ENCODE measurements around the gene LRMDA.

LRMDA gene

DNA sequence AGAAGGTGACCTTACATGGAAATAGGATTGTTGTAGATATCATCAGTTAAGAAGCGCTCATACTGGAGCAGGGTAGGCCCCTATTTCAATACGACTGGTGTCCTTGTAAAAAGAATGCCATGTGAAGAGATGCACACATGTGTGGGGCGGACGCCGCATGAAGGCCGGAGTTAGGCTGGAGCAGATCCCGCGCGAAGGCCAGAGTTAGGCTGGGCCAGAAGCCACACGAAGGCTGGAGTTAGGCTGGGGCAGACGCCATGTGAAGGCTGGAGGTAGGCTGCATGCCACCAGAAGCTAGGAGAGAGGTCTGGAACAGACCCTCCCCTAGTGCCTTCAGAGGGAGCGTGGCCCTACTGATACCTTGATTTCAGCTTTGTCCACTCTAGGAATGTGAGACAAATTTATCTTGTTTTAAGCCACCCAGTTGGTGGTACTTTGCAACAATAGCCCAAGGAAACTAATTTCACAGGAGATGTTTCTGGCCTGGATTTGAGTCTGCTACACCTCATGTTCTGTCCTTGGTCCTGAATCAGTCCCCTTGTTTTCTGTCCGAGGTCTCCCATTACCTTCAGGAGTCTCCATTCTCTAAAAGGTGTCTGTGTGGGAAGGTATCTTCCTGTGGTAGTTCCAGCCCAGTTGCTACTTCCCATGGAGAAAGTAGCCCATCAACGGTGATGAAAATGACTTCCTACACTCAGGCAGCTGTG is 585.8 kb downstream of the LRMDA start:
- Histone ChIP-seq H3K9ac (ENCODE audit: low read depth, low read length) (no peak overlapping the region), H3K4me1 (ENCODE audit: insufficient read depth, low read length) (peaks cover 7% of the 10 kb centered on the region), H3K9me3 (ENCODE audit: insufficient read depth, low read depth, low read length) (no peaks in the 10 kb centered on the region), H3K27ac (ENCODE audit: low read depth, low read length) (no peak overlapping the region), H3K36me3 (ENCODE audit: insufficient read depth, low read length) (no peaks in the 10 kb centered on the region), H3K4me3 (ENCODE audit: low read length) (no peak overlapping the region), H3K27me3 (ENCODE audit: insufficient read depth, low read length) (no peaks in the 10 kb centered on the region)
- WGBS: 90% methylated on average over 14 of the region's 14 CpGs

DNA sequence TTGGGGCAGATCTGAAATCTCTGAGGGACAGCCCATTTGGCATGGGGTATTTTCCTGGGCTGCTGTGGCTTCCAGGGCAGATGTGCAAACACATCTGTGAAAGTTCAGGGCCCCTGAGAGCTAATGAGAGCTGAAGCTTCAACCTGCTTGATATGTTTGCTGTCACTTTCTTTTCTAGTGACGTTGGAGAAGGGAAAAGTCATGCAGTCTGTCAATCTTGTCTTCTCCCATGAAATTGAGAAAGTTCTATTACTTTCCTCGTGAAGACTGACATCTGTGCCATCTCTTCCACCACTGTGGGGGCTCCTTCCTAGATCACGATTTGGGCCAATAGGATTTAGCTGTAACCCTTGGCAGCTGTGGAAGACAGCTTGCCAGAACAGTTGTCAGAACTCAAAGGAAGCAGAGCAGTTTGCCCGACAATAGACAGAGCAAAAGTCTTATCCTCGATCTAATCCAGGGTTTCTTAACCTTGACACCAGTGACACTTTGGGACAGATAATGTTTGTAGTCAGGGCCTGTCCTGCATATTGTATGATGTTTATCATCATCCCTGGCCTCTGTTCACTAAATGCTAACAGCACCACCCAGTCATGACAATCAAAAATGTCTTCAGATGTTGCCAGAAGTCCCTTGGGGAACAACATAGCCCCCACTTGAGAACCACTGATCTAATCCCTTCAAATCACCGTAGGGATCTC is 586.5 kb downstream of the LRMDA start:
- no peak overlapping the region for H3K9ac ChIP-seq (ENCODE audit: low read depth, low read length)
- H3K4me3 ChIP-seq (ENCODE audit: low read length): no peak overlapping the region
- H3K27ac ChIP-seq (ENCODE audit: low read depth, low read length): no peak overlapping the region
- WGBS: 93% methylated on average over 6 of the region's 6 CpGs
- no peaks in the 10 kb centered on the region for H3K36me3 ChIP-seq (ENCODE audit: insufficient read depth, low read length)
- no peaks in the 10 kb centered on the region for H3K27me3 ChIP-seq (ENCODE audit: insufficient read depth, low read length)
- H3K4me1 ChIP-seq (ENCODE audit: insufficient read depth, low read length): peaks cover 6% of the 10 kb centered on the region
- H3K9me3 ChIP-seq (ENCODE audit: insufficient read depth, low read depth, low read length): no peaks in the 10 kb centered on the region

DNA sequence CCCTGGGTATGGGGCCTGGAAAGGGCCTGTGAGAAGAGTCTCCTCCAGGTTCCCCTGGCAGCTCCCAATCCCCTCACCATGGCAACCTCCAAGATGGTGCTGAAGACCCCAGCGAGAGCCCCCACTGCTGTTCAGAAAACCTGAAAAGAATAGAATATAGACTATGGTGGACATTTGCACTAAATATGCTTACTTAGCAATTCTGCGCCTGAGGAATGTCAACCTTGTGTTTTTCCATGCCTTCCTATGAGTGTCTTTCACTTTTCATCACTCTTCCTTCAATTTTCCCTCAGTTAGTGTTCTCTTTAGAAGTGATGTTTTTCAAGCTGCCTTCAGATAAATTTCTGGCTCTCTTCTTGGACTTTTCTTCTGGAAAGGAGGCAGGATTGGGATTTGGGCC is 589.2 kb downstream of the LRMDA start:
- Histone ChIP-seq H3K27ac (ENCODE audit: low read depth, low read length) (no peak overlapping the region), H3K4me3 (ENCODE audit: low read length) (no peak overlapping the region), H3K9ac (ENCODE audit: low read depth, low read length) (no peak overlapping the region), H3K4me1 (ENCODE audit: insufficient read depth, low read length) (no peaks in the 10 kb centered on the region), H3K36me3 (ENCODE audit: insufficient read depth, low read length) (no peaks in the 10 kb centered on the region), H3K27me3 (ENCODE audit: insufficient read depth, low read length) (no peaks in the 10 kb centered on the region), H3K9me3 (ENCODE audit: insufficient read depth, low read depth, low read length) (no peaks in the 10 kb centered on the region)
- 80% methylated on average over 2 of the region's 2 CpGs for WGBS

DNA sequence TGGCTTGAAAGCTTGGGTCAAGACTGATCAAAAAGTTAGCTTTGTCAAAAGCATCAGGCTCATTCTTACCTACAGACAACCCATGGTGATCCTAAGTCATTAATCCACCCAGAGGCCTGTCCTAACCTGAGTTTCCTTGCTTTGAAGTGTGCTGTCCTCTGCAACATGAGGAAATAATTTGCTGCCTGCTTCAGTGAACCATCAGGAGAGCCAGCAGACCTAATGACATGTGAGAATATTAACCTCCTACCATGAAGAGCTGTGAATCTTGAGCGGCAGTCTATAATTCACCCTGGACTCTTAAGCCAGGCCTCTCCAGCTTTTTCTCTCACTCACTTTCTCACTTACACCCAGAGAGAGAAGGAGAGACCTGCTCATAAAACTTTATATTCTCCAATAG is 590.0 kb downstream of the LRMDA start:
- no peak overlapping the region for H3K27ac ChIP-seq (ENCODE audit: low read depth, low read length)
- H3K9ac ChIP-seq (ENCODE audit: low read depth, low read length): no peak overlapping the region
- H3K4me3 ChIP-seq (ENCODE audit: low read length): no peak overlapping the region
- H3K4me1 ChIP-seq (ENCODE audit: insufficient read depth, low read length): no peaks in the 10 kb centered on the region
- no peaks in the 10 kb centered on the region for H3K36me3 ChIP-seq (ENCODE audit: insufficient read depth, low read length)
- 100% methylated on average over 1 of the region's 1 CpG for WGBS
- H3K27me3 ChIP-seq (ENCODE audit: insufficient read depth, low read length): no peaks in the 10 kb centered on the region
- no peaks in the 10 kb centered on the region for H3K9me3 ChIP-seq (ENCODE audit: insufficient read depth, low read depth, low read length)

DNA sequence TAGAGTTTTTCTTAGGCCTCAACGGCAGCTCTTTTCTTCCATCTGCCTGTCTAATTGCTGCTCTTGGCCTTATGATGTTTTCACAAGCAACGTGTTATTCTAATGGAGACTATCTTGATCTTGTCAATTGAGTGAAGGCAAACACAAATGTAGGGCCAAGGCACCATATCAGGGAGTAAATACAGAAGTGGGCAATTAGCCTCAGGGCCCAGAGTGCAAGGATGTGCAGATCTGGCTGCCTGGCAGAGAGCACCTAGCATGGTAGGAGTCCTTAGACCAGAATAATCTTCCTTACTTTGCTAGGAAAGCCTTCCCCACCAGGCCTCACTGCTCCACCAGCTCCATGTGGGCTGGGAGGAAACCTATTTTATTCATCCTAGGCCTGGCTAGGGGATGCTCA is 590.9 kb downstream of the LRMDA start:
- Histone ChIP-seq H3K9me3 (ENCODE audit: insufficient read depth, low read depth, low read length) (no peaks in the 10 kb centered on the region), H3K4me1 (ENCODE audit: insufficient read depth, low read length) (no peaks in the 10 kb centered on the region), H3K36me3 (ENCODE audit: insufficient read depth, low read length) (no peaks in the 10 kb centered on the region), H3K9ac (ENCODE audit: low read depth, low read length) (no peak overlapping the region), H3K4me3 (ENCODE audit: low read length) (no peak overlapping the region), H3K27ac (ENCODE audit: low read depth, low read length) (no peak overlapping the region), H3K27me3 (ENCODE audit: insufficient read depth, low read length) (no peaks in the 10 kb centered on the region)
- WGBS: 94% methylated on average over 2 of the region's 2 CpGs

DNA sequence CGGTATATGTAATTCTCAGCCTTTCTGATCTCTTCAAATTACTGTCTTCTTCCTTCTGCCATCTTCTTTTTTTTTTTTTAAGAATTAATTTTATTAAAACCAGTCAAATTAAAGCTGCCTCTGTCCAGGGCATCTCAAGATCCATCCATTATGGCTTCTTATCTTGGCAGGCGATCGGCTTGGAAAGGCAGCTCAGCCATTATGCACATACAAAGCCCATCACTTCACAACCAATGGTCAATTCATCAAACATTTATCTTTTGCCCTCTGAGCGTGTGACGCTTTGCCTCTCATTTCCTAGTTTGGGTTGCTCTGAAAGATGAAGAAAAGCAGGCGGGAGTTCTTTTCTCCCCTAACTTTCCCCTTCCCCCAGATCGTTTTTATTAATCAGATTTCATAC is 591.6 kb downstream of the LRMDA start:
- WGBS: 90% methylated on average over 7 of the region's 7 CpGs
- Histone ChIP-seq H3K4me3 (ENCODE audit: low read length) (no peak overlapping the region), H3K27me3 (ENCODE audit: insufficient read depth, low read length) (no peaks in the 10 kb centered on the region), H3K4me1 (ENCODE audit: insufficient read depth, low read length) (no peaks in the 10 kb centered on the region), H3K27ac (ENCODE audit: low read depth, low read length) (no peak overlapping the region), H3K9ac (ENCODE audit: low read depth, low read length) (no peak overlapping the region), H3K9me3 (ENCODE audit: insufficient read depth, low read depth, low read length) (no peaks in the 10 kb centered on the region), H3K36me3 (ENCODE audit: insufficient read depth, low read length) (no peaks in the 10 kb centered on the region)

DNA sequence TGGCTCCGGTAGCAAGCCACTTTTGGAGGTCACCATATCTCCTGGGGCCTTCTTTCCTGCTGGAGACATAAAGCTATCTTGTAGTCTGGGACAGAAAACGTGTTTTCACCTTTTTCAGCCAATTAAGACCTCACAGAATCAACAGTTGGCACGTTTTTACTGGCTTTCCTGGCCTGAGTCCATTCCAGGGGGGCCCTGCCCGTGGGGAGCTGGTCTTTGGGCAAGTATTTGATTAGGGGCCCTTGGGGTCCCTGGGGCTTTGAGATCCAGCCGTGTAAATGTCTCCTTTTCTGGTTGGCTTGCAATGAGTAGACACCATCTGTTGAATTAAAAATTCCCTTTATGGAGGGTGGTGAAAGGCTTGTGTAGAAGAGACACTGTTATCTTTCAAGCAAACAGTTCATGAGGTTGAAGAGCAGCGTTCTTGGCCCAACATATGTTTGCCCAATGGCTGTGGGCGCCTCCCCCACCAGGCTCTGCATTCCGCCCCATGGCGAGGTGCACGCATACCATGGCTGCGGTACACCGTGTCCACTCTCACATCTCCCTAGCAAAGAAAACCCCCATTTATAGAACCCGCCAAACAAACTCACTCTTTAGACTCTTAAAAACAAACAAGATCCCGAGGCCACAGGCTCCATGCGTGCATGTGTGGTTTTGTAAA is 593.2 kb downstream of the LRMDA start:
- Histone ChIP-seq H3K27me3 (ENCODE audit: insufficient read depth, low read length) (no peaks in the 10 kb centered on the region), H3K9ac (ENCODE audit: low read depth, low read length) (no peak overlapping the region), H3K9me3 (ENCODE audit: insufficient read depth, low read depth, low read length) (no peaks in the 10 kb centered on the region), H3K4me3 (ENCODE audit: low read length) (no peak overlapping the region), H3K36me3 (ENCODE audit: insufficient read depth, low read length) (no peaks in the 10 kb centered on the region), H3K27ac (ENCODE audit: low read depth, low read length) (no peak overlapping the region), H3K4me1 (ENCODE audit: insufficient read depth, low read length) (no peaks in the 10 kb centered on the region)
- WGBS: 88% methylated on average over 15 of the region's 15 CpGs

DNA sequence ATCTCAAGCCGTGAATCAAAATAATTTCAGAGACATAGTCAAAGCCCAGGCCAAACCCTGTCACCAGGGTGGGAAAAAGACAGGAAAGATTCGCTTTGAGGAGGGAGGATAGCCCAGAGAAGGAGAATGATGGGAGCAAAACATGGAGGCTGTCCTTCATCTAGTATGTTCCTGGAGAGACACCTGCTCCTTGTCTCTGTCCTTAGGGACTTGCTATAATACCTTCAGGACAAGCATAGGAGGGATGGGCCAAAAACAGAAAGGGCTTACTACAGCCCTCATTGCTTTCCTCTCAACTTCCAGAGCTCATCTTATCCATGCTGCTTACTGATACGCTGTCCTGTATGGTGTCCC is 593.7 kb downstream of the LRMDA start:
- WGBS: 93% methylated on average over 3 of the region's 3 CpGs
- H3K27me3 ChIP-seq (ENCODE audit: insufficient read depth, low read length): no peaks in the 10 kb centered on the region
- H3K9me3 ChIP-seq (ENCODE audit: insufficient read depth, low read depth, low read length): no peaks in the 10 kb centered on the region
- H3K4me1 ChIP-seq (ENCODE audit: insufficient read depth, low read length): no peaks in the 10 kb centered on the region
- H3K36me3 ChIP-seq (ENCODE audit: insufficient read depth, low read length): no peaks in the 10 kb centered on the region
- H3K27ac ChIP-seq (ENCODE audit: low read depth, low read length): no peak overlapping the region
- H3K9ac ChIP-seq (ENCODE audit: low read depth, low read length): no peak overlapping the region
- H3K4me3 ChIP-seq (ENCODE audit: low read length): no peak overlapping the region

DNA sequence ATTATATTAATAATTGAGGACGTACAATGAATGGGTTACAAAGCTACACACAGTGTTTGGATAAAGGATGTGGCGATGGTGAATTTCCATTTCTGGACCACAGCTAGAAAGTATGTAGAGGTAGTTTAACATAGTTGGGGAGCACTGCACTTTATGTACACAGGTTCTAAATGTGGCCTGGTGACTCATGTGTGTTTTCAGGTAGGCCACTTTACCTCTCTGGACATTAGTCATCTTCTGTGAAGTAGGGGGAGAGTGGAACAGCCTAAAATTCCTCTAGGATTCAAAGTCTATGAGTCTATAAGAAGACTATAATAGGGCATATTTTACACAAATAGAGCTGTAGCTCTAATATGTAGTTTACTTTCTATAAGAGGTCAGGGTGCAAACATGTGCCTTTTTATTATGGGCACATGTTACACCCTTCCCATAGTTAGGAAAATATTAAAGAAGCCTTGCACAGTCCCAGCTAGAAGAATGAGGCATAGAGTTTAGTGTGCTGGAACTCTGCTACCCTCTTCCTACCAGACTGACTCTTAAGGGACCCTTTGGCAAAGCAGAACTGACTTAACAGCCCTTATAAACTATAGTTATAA is 594.9 kb downstream of the LRMDA start:
- Histone ChIP-seq H3K27ac (ENCODE audit: low read depth, low read length) (no peak overlapping the region), H3K36me3 (ENCODE audit: insufficient read depth, low read length) (no peaks in the 10 kb centered on the region), H3K9ac (ENCODE audit: low read depth, low read length) (no peak overlapping the region), H3K27me3 (ENCODE audit: insufficient read depth, low read length) (no peaks in the 10 kb centered on the region), H3K9me3 (ENCODE audit: insufficient read depth, low read depth, low read length) (no peaks in the 10 kb centered on the region), H3K4me1 (ENCODE audit: insufficient read depth, low read length) (no peaks in the 10 kb centered on the region), H3K4me3 (ENCODE audit: low read length) (no peak overlapping the region)
- 82% methylated on average over 2 of the region's 2 CpGs for WGBS

DNA sequence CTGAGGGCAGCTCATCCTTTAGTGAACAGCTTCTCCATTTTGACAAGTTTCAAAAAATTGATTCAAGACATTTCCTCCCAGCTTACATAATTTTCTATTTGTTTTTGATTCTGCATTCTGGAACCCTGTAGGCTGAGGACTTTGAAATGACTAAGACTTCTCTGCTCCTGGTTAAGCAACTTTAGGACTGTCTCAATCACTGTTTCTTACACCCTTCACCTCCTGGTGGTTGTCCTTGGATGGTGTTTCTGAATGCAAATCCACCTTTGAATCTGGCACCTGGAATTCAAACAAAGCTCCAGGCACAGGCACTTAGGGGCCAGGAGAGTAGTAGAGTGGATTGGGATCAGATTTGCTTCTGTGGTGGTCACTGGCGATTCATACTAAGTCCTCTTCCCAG is 595.5 kb downstream of the LRMDA start:
- H3K4me3 ChIP-seq (ENCODE audit: low read length): no peak overlapping the region
- no peaks in the 10 kb centered on the region for H3K9me3 ChIP-seq (ENCODE audit: insufficient read depth, low read depth, low read length)
- H3K27ac ChIP-seq (ENCODE audit: low read depth, low read length): no peak overlapping the region
- WGBS: 80% methylated on average over 1 of the region's 1 CpG
- H3K27me3 ChIP-seq (ENCODE audit: insufficient read depth, low read length): no peaks in the 10 kb centered on the region
- H3K36me3 ChIP-seq (ENCODE audit: insufficient read depth, low read length): no peaks in the 10 kb centered on the region
- no peak overlapping the region for H3K9ac ChIP-seq (ENCODE audit: low read depth, low read length)
- H3K4me1 ChIP-seq (ENCODE audit: insufficient read depth, low read length): no peaks in the 10 kb centered on the region

DNA sequence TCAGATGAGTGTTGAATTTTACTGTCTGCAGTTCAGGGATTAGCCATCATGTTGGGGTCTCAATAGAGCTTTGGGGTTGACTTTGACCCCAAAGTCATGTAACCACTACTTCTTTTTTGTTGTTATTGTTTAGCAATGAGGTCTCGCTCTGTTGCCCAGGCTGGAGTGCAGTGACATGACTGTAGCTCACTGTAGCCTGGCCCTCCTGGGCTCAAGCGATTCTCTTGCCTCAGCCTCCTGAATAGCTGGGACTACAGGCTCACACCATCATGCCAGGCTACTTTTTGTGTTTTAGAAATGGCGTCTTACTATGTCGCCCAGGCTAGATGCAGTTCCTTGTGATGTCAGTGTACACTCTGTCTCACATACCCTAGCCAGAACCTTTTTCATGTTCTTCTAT is 598.4 kb downstream of the LRMDA start:
- 89% methylated on average over 4 of the region's 4 CpGs for WGBS
- H3K9me3 ChIP-seq (ENCODE audit: insufficient read depth, low read depth, low read length): no peaks in the 10 kb centered on the region
- H3K4me1 ChIP-seq (ENCODE audit: insufficient read depth, low read length): peaks cover 10% of the 10 kb centered on the region
- no peaks in the 10 kb centered on the region for H3K27me3 ChIP-seq (ENCODE audit: insufficient read depth, low read length)
- no peak overlapping the region for H3K4me3 ChIP-seq (ENCODE audit: low read length)
- no peak overlapping the region for H3K27ac ChIP-seq (ENCODE audit: low read depth, low read length)
- no peak overlapping the region for H3K9ac ChIP-seq (ENCODE audit: low read depth, low read length)
- H3K36me3 ChIP-seq (ENCODE audit: insufficient read depth, low read length): no peaks in the 10 kb centered on the region
